Measurements from ENCODE around the gene NPHS1. TPM values are rescaled to one million over a fixed set of nuclear protein-coding genes. Genes with fewer than 3 reads are reported as not detected.
A peak's percentile ranks its signal among the peaks of the same experiment; 100 is the strongest.

NPHS1 gene
- total and polyA plus RNA-seq, 2 of the 8 experiments (the other 6 are each of a cell fraction or from before 2014, with no cell fraction given): 1.3 to 1.4 TPM

GRCh38 chr19:35879770-35880317, 27.5 kb upstream of the NPHS1 start (continued):
- peak; percentile 59 for TF ChIP-seq SAP30 (IDR thresholded peaks at IDR 0.05; ENCODE audit: insufficient read depth, insufficient replicate concordance, low read length)
- TF ChIP-seq SIN3A (conservative IDR thresholded peaks at IDR 0.05 in 1 of 2, IDR thresholded peaks at IDR 0.05 in 1 of 2; ENCODE audit: low read depth in 1 of 2, low read length in 2 of 2): peak; percentile 100
- no peak for TF ChIP-seq TAF1 (IDR thresholded peaks at IDR 0.05; ENCODE audit: low read depth, low read length)
- TF ChIP-seq TBP (IDR thresholded peaks at IDR 0.05; ENCODE audit: low read depth, low read length): peak; percentile 23; the same call in 1 of the 2 replicates
- peak; percentile 56; the same call in 1 of the 2 replicates for TF ChIP-seq SP1 (IDR thresholded peaks at IDR 0.05; ENCODE audit: low read depth, low read length)
- no peak for TF ChIP-seq SIRT6 (IDR thresholded peaks at IDR 0.05; ENCODE audit: low read length)
- TF ChIP-seq MAFK (IDR thresholded peaks at IDR 0.05; ENCODE audit: low read depth, low read length): 0 out of 2 replicates have a peak, but pooled peaks have one; percentile 24
- TF ChIP-seq RAD21 (IDR thresholded peaks at IDR 0.05 in 1 of 2, conservative IDR thresholded peaks at IDR 0.05 in 1 of 2; ENCODE audit: low read depth in 2 of 2, low read length in 2 of 2): peak in 1 of 2 experiments; percentile 26; a peak in 1 of 4 replicates
